ENCODE measurements around the gene ADAM10. TPM values are rescaled to one million over a fixed set of nuclear protein-coding genes. Genes with fewer than 3 reads are reported as not detected.

The ADAM10 gene
- polyA plus RNA-seq, 1 of the 3 experiments (the other 2 are of a cell fraction), result 83.5 TPM

DNA sequence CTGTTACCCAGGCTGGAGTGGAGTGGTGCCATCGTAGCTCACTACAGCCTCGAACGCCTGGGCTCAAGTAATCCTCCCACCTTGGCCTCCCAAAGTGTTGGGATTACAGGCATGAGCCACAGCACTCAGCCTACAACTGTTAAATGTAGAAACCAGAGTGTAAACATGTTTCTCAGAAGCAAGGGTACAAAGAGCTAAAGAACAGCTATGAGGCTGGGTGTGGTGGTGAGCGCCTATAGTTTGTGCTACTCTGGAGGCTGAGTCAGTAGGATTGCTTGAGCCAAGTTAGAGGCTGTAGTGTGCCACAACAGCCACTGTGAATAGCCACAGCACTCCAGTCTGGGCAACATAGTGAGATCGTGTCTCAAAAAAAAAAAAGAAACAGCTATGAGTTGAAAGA is 16.8 kb upstream of the ADAM10 start:
- POLR2A ChIA-PET, result no interaction called here

More for the DNA sequence above, 16.8 kb upstream of the ADAM10 start:
- Histone ChIP-seq H3K27ac (ENCODE audit: low read depth in 2 of 2, low read length in 1 of 2) (no peak overlapping the region), H3K36me3 (replicated peaks in 1 of 2; ENCODE audit: control insufficient read depth in 1 of 2, insufficient read depth in 2 of 2, low read length in 1 of 2) (no peaks in the 10 kb centered on the region), H3K9ac (no peak overlapping the region), H3K27me3 (ENCODE audit: insufficient read depth) (no peaks in the 10 kb centered on the region), H2AFZ (ENCODE audit: low read depth) (no peak overlapping the region), H3K79me2 (ENCODE audit: insufficient read depth) (no peaks in the 10 kb centered on the region), H3K9me3 (0 out of 2 replicates have a peak, but pooled peaks cover 3% of the 10 kb centered on the region), H3K4me2 (no peak overlapping the region), H3K9me2 (no peaks in the 10 kb centered on the region), H3K4me1 (ENCODE audit: control insufficient read depth in 1 of 2, insufficient read depth in 2 of 2, low read depth in 1 of 2, low read length in 1 of 2) (peaks cover 0 to 7% of the 10 kb centered on the region in 2 experiments; a peak in 2 of 4 replicates), H3F3A (replicated peaks; ENCODE audit: insufficient read depth) (peaks cover 10% of the 10 kb centered on the region), H4K20me1 (ENCODE audit: insufficient read depth) (no peaks in the 10 kb centered on the region), H3K4me3 (ENCODE audit: low read depth in 2 of 2, low read length in 1 of 2) (no peak overlapping the region)
- 95% methylated on average over 5 of the region's 5 CpGs for WGBS (ENCODE audit: low lambda C conversion rate)
- CTCF ChIA-PET, result no interaction called here
- TF ChIP-seq TCF12 (IDR thresholded peaks at IDR 0.05) (no peak), RFX5 (IDR thresholded peaks at IDR 0.05; ENCODE audit: low read length) (no peak), YY1 (IDR thresholded peaks at IDR 0.05; ENCODE audit: low read depth) (no peak), SMC3 (IDR thresholded peaks at IDR 0.05; ENCODE audit: low read depth, low read length) (no peak), ELF1 (IDR thresholded peaks at IDR 0.05) (no peak), CHD2 (IDR thresholded peaks at IDR 0.05; ENCODE audit: low read length, partially characterized antibody) (no peak), NFIC (IDR thresholded peaks at IDR 0.05; ENCODE audit: borderline replicate concordance) (no peak), NRF1 (IDR thresholded peaks at IDR 0.05; ENCODE audit: low read depth, low read length) (no peak), MEF2A (IDR thresholded peaks at IDR 0.05; ENCODE audit: borderline replicate concordance, low read depth) (no peak), GATA2 (CRISPR knock-in tag; IDR thresholded peaks at IDR 0.05) (no peak), EP300 (IDR thresholded peaks at IDR 0.05; ENCODE audit: borderline replicate concordance in 1 of 2, low read depth in 1 of 2, low read length in 1 of 2) (no peak), TEAD4 (IDR thresholded peaks at IDR 0.05; ENCODE audit: borderline replicate concordance, insufficient read depth) (no peak)
- TF ChIP-seq, protein P1, sequence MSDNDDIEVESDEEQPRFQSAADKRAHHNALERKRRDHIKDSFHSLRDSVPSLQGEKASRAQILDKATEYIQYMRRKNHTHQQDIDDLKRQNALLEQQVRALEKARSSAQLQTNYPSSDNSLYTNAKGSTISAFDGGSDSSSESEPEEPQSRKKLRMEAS (IDR thresholded peaks at IDR 0.05; ENCODE audit: low read depth), result no peak
- TF ChIP-seq, protein P2, sequence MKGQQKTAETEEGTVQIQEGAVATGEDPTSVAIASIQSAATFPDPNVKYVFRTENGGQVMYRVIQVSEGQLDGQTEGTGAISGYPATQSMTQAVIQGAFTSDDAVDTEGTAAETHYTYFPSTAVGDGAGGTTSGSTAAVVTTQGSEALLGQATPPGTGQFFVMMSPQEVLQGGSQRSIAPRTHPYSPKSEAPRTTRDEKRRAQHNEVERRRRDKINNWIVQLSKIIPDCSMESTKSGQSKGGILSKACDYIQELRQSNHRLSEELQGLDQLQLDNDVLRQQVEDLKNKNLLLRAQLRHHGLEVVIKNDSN (IDR thresholded peaks at IDR 0.05; ENCODE audit: borderline replicate concordance, low read depth), result no peak
- TF ChIP-seq, protein P3, sequence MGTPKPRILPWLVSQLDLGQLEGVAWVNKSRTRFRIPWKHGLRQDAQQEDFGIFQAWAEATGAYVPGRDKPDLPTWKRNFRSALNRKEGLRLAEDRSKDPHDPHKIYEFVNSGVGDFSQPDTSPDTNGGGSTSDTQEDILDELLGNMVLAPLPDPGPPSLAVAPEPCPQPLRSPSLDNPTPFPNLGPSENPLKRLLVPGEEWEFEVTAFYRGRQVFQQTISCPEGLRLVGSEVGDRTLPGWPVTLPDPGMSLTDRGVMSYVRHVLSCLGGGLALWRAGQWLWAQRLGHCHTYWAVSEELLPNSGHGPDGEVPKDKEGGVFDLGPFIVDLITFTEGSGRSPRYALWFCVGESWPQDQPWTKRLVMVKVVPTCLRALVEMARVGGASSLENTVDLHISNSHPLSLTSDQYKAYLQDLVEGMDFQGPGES (IDR thresholded peaks at IDR 0.05; ENCODE audit: low read depth, low read length), result no peak
- TF ChIP-seq, protein P4, sequence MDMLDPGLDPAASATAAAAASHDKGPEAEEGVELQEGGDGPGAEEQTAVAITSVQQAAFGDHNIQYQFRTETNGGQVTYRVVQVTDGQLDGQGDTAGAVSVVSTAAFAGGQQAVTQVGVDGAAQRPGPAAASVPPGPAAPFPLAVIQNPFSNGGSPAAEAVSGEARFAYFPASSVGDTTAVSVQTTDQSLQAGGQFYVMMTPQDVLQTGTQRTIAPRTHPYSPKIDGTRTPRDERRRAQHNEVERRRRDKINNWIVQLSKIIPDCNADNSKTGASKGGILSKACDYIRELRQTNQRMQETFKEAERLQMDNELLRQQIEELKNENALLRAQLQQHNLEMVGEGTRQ (IDR thresholded peaks at IDR 0.05; ENCODE audit: borderline replicate concordance, low read depth, low read length), result no peak
- TF ChIP-seq, protein P5, sequence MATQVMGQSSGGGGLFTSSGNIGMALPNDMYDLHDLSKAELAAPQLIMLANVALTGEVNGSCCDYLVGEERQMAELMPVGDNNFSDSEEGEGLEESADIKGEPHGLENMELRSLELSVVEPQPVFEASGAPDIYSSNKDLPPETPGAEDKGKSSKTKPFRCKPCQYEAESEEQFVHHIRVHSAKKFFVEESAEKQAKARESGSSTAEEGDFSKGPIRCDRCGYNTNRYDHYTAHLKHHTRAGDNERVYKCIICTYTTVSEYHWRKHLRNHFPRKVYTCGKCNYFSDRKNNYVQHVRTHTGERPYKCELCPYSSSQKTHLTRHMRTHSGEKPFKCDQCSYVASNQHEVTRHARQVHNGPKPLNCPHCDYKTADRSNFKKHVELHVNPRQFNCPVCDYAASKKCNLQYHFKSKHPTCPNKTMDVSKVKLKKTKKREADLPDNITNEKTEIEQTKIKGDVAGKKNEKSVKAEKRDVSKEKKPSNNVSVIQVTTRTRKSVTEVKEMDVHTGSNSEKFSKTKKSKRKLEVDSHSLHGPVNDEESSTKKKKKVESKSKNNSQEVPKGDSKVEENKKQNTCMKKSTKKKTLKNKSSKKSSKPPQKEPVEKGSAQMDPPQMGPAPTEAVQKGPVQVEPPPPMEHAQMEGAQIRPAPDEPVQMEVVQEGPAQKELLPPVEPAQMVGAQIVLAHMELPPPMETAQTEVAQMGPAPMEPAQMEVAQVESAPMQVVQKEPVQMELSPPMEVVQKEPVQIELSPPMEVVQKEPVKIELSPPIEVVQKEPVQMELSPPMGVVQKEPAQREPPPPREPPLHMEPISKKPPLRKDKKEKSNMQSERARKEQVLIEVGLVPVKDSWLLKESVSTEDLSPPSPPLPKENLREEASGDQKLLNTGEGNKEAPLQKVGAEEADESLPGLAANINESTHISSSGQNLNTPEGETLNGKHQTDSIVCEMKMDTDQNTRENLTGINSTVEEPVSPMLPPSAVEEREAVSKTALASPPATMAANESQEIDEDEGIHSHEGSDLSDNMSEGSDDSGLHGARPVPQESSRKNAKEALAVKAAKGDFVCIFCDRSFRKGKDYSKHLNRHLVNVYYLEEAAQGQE (IDR thresholded peaks at IDR 0.05; ENCODE audit: low read depth, low read length), result no peak
- DNase-seq, result no peak

All from SK-N-SH (cell line).